Neural progenitor cell (in vitro differentiated cells): ENCODE measurements around the gene RAPGEF6.

Source experiments
- EZH2 ChIP-seq: fragments of 200-600 bp; sonication (generic); IDR thresholded peaks from 2 replicates; pipeline ENCODE4 v1.6.1; 2017; ENCODE audit warnings: antibody characterized with exemption, mild to moderate bottlenecking, moderate library complexity
- EZH2phosphoT487 ChIP-seq: fragments of 200-600 bp; sonication (generic); IDR thresholded peaks from 2 replicates; pipeline ENCODE4 v1.6.1; 2017; ENCODE audit warnings: antibody characterized with exemption
- TF ChIP-seq, protein P1 (sequence below): fragments of 200-600 bp; sonication (generic); IDR thresholded peaks from 2 replicates; pipeline ENCODE4 v1.5.1; 2017; ENCODE audit warnings: antibody characterized with exemption, mild to moderate bottlenecking

DNA sequence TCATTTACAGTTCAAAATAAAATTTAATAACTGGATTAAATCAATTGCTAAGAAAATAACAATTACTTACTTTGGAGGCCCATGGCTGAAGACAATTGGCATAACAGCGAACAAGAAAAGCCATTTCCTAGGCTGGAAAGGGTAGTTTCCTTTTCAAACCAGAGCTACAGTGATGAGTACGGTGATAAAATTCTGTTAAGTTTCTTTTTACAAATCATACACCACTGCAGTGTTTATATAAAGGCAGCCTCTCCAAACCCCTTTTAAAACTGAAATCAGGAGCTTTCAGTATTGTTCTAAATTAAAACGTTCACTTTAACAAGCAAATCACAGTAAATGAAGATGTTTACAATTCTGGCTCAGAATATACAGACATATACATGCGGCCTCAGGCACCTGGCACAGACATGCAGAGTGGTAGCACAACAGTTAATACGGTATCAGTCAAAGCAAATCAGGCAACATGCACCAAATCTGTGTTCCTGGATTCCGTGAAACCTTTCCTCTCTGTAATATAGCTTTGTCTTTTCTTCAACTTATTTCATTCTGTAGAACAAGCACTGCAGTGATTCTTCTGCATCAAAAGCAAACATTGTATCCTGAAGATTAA is 102.9 kb downstream of the RAPGEF6 start:
- TF ChIP-seq, protein P1, sequence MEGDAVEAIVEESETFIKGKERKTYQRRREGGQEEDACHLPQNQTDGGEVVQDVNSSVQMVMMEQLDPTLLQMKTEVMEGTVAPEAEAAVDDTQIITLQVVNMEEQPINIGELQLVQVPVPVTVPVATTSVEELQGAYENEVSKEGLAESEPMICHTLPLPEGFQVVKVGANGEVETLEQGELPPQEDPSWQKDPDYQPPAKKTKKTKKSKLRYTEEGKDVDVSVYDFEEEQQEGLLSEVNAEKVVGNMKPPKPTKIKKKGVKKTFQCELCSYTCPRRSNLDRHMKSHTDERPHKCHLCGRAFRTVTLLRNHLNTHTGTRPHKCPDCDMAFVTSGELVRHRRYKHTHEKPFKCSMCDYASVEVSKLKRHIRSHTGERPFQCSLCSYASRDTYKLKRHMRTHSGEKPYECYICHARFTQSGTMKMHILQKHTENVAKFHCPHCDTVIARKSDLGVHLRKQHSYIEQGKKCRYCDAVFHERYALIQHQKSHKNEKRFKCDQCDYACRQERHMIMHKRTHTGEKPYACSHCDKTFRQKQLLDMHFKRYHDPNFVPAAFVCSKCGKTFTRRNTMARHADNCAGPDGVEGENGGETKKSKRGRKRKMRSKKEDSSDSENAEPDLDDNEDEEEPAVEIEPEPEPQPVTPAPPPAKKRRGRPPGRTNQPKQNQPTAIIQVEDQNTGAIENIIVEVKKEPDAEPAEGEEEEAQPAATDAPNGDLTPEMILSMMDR: no peak
- TF ChIP-seq EZH2phosphoT487 (no peak), EZH2 (no peak)
